Bone marrow (tissue), 2 donors: ENCODE data around the gene E2F8.

Experiments used
- DNase-seq, 2 donors: peaks; one replicate each; lab custom pipeline; 2025; lab: John Stamatoyannopoulos, UW

The E2F8 gene

DNA sequence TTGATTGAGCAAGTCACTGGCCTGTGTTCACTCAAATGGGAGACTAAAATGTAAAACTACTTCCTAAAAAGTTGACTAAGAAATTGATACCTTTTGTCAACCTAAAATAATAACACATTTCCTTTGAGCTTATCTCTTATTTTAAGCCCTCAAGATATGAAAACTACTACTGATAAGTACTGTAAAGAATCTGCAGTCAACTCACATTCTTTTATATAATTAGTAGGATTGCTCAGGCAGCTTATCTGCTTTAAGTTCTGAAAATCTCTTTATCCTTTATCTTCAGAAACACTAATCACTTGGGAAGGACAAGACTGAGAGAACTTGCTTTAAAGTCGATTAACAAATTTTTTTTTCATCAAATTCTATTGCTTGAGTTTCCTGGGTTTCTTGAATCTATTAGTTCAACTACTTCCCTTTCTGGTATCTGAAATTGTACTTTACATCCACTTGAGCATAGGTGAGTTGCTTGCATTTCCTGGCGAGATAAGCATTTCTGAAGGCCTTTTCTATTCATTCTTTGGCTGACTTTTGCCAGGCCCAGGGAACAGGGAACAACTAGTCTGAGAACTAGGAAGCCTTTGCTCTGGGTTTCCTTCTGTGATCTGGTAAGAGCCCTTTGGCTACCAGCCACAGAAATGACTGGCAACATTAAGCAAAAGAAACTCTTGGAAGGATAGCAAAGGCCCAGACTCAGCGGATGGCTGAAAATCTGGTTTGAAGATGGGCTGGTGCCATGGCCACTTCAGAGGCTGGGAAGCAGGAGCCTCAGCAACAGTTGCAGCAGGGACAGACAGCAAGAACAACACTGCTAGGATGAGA is 19.6 kb downstream of the E2F8 start:
- DNase-seq = no peak

DNA sequence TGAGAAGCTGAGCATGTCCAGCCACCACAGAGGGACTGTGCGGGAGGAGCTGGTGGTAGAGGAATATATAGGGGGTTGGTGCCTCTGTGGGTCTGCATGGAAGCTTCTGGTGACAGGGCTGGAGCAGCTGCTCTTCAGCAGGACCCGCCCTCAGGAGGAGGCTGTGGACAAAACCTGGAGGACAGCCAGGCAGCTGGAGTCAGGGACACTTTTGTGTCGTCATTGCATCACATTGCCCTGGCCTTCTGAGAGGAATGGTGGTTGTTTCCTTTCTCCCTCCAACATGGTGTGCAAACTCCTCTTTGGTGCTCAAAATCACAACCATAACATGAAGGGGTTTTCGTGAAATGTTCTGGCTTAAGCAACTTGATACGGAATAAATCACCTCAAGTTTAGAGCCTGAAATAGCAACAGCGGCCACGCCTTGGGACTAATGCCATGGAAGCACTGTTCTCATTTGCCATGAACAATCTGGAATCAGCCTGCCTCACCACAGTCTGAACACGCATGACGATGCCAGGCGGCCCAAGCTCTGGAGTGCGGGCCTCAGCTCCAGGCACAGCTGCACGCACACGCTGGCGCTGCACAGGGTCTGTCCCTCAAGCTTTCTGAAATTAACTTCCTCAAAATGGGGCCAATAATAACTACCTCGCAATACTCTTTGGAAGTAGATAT is 21.8 kb downstream of the E2F8 start:
- DNase-seq = no peak

DNA sequence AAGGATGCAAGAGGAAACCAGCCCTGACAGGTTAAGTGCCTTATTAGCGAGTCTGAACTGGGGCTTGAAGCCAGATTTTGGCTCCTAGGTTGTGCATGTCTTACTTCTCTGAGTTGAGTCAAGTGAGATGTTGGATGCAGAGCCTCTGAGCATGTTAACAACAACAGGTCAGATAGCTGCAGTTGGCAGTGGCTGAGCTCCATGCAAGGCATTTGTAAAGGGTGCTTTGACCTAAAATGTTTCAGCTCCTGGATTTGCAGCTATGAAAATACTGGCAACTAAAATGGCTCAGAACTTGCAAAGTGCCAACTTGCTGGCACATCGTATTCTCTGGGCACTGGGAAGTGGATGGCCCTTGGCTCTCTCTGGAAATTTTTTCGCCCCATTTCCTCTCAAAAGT is 22.5 kb downstream of the E2F8 start:
- DNase-seq = no peak

DNA sequence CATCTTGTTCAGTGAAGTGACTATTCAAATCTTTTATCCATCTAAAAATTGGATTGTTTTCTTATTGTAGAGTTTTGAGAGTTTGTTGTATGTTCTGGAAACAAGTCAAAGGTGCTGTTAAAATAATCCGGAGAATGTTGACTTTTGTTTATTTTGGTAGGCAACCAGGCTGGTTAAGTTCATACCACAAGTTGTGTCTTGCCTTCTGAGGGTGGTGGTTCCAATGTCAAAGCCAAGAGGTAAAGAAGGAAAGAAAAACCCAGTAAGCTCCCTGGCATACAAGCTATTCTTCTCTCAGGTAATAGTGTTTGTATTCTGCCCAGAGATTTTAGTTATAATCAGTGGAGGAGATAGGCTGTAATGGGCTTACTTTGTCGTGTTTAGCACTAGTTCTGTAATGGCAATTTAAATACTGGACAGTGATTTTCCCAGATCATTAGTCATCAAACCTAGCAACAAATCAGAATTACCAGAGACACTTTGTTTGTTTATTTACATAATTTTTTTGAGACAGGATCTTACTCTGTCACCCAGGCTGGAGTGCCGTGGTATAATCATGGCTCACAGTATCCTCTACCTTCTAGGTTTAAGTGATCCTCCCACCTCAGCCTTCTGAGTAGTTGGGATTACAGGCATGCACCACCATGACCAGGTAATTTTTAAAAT is 23.9 kb downstream of the E2F8 start:
- no peak for DNase-seq

DNA sequence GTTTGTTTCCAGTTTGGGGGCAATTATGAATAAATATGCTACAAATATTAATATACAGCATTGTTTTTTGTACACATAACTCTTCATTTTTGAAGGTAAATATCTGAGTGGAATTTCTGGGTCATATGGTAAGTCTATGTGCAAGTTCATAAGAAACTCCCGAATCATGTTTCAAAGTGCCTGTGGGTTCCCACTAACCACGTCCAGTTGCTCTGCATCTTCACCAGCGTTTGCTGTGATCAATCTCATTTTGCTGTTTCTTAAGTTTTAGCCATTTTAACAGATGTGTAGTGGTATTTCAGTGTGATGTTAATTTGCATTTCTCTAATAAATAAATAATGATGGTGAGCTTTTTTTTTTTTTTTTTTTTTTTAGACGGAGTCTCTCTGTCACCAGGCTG is 24.7 kb downstream of the E2F8 start:
- no peak for DNase-seq

DNA sequence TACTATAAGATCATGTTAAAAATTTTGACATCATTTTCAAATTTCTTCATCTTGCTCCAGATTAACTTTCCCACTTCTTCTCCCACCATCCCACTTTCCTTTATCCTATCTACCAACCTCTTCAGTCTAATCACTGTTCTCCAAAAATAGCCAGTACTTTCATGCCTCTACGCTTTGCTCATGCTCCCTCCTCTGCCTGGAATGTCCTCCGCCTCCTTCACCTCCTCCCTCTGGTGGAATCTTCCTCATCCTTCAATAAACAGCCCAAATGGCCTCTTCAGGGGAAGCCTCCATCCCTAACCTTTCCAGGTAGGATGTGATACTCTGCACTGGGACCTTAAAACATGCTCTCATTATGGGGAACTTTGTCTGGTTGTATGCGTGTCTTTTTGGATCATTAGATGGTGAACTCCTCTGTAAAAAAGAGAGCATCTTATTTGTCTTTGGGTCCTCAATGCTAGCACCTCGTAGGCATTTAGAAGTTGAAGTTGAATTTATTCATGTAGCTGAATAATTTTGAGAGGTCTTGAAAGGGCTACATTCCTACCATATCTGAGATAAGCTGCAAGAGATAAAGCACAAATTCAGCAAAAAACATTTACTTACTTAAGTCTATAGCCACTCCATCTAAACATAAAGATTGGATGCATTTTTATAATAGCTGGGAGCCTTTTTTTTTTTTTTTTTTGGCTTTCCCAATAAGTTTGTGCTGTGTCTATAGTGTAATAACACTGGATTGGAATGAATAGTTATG is 31.0 kb downstream of the E2F8 start:
- no peak for DNase-seq

DNA sequence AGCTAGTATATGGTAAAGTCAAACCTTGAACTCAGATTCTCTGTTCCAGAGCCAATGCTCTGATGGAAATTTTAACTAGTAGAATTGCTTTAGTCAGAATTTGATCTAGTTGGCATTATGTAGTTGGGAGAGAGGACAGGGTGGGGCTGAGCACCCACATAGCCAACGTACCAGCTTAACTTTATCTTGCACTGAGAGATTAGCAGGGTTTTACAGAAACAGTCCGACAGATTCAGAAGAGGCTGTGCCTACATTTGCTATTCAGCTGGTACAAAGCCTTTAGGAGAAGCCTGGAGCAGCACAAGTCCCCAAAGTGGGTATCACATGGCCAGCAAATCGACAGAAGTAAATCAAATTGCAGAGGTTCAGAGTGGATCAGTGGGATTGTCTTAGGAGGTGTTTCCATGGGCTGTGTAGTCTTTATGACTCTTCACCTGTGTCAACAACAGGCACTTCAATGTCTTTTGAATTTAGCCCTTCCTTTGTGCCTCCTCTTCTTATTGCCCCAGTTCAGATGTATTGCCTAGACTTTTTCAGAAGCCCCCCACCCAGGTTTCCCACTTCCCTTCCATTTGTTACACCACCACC is 31.7 kb downstream of the E2F8 start:
- no peak for DNase-seq

DNA sequence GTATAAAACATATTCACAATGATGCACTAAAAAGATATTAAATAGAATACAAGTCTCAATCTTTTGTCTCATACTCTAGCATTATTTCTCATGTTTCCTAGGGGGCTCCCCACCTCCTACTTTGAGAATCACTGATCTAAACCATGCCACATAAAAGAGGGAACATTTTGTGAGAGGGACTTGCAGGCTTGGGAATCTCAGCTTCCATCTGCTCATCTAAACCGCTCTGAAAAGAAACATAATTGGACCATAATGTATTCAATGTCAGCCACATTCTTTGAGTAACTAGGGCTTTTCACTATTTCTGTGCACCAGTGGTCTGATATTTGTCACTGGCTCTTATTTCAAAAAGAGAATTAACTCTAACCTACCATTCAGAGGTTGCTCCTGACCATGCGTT is 32.6 kb downstream of the E2F8 start:
- DNase-seq = no peak

DNA sequence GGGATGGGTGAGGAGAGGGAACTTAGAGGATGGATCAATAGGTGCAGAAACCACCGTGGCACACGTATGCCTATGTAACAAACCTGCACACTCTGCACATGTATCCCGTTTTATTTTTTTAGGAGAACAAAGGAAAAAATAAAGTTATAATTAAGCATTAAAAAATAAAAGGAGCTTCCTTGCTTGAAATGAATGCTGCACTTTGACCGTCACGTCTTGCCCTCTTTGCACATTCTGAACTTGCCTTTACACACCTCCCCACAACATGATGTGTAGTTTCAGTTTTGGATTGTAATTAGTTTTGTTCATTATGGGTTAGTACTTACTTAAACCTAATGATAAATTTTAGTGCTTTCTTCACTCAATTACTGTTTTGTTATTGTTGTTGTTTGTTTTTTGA is 35.9 kb downstream of the E2F8 start:
- no peak for DNase-seq

DNA sequence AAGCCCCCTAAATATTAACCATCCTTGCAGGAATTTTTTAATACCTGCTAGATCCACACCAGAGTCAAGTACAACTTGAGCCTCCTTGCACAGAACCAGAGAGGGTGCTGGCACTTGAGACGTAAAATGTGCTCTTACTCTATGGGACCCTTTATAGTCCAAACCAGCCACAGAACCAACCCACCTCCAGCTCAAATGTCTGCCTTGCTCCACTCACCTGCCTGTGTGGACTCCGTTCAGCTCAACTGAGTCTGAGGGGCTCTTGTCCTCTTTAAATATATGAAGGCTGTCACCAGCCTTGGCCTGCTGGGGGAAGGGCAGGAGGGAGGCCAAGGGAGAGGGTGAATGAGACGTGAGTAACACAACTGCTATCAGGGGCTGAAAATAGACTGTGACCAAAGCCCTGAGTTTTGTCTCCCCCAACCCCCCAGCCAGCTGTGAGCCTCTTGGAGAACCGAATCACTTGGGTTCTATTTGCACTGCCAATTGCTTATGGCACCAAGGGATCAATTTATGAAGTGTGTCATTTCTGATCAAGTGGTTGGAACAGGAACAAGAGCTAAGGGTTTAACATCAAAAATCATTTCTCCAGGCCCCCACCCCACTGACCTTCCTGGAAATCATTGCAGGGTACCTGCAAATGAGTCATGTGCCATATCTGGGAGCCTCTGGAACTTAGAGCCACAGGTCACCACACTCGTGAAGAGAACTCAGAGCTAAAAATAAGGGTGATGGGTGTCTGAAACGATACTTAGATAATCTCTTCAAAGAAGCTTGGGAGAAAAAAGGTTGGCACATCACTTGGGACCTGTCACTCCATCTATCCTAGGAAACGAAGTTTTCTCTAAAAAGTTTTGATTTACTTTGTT is 38.8 kb downstream of the E2F8 start, which contains the start of gene CSRP3:
CSRP3 (minus strand) TSS at position 247 of the 869 bp plus-strand sequence. CDS start 9,535 bp downstream, outside the sequence.
- DNase-seq = no peak

DNA sequence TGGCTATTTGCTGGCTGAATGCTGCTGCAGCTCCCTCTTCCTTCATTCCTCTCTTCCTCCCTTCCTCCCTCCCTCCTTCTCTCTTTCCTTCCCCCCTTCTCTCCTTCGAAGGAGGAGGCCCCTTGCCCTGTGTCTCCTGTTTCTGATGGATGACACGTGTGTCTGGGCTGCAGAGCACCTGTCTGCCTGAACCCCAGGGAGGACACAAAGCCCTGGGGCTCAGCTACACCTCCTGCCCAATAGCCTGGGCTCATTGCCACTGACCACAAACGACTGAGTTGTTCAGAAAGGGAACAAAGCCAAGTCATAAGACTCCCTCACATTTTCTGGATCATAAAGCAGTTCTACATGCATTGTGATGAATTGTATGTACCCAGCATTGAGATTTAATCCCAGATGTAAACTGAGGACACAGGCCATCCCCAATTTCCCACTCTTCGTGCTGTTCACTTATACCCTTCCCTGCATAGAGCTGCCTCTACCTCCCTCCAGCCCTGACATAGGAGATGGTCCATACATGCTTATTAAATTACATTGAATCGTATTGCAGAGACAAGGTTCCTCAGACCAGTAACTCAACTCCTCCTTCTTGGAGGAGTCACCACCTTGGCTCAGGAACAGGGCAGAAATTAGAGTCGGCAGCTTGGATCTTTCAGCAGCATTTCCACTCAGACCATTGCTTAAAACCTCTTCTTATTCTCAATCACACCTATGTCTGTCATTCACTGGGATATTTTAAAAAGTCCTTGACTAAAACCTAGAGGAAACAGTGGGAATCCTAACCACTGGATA is 40.1 kb downstream of the E2F8 start:
- DNase-seq = no peak

DNA sequence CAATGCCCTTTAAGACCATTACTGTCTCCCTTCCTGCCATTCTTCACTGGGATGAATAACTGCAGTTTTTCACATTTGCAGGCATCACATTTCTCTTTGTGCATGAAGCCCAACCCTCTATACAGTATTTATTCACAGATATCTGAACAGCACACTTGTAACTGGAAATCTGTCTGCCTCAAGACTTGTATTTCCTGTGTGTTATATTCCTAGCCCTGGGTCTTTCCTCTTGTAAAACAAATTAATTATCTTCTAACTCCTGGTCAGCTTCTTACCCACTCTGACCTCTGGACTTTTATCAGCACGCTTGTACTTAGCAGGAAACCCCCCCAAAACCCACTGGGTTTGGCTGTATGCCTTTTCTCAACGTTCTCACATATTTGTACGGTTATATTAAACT is 41.0 kb downstream of the E2F8 start:
- no peak for DNase-seq

DNA sequence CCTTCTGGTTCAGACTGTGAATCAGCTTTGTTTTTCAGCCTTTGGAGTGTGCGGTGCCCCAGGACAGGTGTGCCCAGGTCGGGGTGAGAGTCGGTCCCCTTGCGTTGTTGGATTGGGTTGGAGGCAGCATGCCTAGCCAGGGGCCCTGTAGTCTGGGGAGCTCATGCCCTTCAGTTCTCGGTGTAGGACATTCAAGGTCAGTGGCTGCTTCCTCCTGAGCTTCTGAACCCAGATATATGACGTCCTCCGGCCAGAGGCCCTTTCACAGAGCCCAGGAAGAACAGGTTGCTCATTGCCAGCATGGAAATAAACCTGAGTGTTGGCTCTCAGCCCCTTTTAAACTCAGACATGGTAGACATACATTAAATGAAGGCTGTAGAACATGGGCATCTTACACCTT is 41.7 kb downstream of the E2F8 start:
- no peak for DNase-seq

DNA sequence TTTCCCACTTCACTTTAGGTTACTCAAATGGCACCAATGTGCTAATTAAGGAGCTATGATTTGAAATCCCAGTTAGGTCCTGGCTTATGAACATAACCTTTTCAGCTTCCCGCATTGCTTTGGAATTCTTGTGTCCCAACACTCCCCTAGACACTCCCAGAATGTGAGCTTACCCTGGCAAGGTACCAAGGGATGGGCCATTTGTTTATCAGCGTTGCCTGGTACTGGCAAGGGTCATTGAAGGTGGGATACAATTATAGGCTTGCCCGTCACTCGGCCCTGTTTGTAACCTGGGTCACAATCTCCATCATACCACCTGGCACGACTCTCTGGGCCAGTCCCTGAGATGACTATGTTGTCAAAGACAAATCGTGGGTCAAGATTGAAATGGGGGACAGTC is 44.3 kb downstream of the E2F8 start:
- DNase-seq = no peak

DNA sequence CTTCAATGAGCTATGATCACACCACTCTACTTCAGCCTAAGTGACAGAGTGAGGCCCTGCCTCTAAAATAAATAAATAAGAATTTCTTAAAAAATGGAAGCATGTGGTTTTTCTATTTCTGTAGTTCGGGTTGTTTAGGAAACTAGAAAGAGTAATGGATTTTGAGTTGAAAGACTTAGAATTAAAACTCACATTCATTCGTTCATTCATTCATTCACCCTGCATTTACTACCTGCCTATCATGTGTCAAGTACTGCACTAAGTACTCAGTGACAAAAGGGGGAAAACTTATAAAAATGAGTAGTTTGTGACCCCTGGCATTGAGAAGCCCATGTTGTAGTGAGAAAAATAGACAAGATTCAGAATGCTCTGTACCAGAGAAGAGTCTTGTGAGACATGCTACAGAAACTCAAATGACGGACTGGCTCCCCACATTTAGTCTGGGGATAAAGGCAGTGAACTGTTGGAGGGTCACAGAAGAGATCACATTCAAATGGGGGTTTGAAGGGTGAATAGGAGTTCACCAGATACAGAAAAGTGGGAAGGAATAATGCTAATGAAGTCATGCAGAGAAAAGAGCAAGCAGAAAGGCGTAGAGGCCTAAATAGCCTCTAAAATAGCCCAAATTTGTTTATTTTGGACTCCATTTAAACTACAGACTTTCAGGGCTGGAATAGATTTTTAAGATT is 46.0 kb downstream of the E2F8 start:
- no peak for DNase-seq

DNA sequence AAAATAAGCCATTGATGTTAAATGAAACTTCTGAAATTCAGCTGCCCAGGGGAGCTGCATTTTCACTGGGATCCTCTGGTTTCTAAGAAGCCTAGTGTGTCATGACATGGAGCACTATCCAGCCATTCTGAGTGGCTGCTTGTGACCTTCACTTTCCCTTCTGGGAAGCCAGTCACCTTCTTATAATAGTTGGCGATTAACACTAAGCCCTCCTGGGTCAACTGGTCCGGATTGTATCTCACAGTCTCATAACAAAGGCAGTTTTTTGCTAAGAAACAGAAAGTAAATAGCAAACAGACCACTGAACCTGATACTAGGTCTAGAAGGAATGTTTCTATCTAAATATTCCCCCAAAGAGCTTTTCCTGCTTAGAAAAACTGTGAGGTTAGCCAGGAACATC is 46.8 kb downstream of the E2F8 start:
- no peak for DNase-seq

DNA sequence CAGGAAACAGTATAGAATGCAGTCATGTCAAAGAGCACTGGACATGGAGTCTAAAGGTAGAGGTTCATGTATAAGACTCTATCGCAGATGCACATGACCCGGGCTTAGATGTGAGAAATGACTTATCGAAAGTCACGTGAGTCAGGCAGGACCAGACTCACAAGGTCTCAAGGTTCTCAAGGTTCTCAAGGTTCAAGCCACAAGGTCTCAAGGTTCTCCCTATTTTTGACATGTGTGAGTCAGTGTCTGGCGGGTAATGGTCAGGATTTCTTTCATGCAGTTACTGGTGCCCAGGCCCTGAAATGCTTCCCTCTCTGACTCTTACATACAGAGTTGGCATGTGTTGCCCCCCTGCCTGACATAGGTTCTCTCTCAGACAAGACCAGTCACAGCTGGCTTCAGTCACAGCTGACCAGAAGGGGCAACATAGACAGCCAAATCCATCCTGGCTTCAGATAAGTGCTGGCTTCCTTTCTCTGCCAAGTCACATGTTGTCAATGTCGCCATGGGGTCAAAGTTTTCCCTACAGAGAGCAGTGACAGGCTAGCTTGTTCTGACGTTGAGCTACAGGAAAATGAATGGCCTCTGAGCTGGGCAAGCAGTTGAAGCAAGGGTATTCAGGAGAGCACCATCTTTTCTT is 49.1 kb downstream of the E2F8 start:
- DNase-seq = no peak

DNA sequence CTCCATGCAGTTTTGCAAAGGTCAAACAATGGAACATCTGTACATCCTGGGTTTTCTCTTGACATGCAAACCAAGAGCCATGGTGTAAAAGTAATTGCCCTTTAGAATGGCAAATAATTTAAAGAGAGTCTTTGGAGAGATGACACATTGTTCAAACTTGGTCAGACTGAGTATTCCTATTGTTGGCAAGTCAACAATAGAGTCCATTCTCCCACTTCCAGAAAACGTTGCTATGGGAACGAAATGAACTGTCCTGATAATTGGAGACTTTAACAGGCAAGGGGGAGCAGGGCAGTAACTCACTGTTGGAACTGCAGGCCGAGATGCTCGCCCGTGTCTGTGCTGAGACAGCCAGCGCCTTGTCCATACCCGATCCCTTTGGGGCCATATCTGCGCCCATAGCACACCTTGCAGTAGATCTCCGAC is 52.9 kb downstream of the E2F8 start:
- no peak for DNase-seq
